IPS-18a (cell line): Measurements from ENCODE around the gene CDH2.

ENCODE experiments used
- H3K27ac ChIP-seq: one replicate; pipeline ENCODE4 v1.5.1; 2013; ENCODE audit warnings: low read length
- H3K27me3 ChIP-seq: one replicate; pipeline ENCODE4 v1.6.1; 2013; ENCODE audit warnings: mild to moderate bottlenecking, low read length; ENCODE audit not compliant: control insufficient read depth, insufficient read depth
- H3K36me3 ChIP-seq: one replicate; pipeline ENCODE4 v1.6.1; 2013; ENCODE audit warnings: low read depth, low read length; ENCODE audit not compliant: control insufficient read depth
- H3K4me1 ChIP-seq: one replicate; pipeline ENCODE4 v1.6.1; 2013; ENCODE audit warnings: low read depth, low read length; ENCODE audit not compliant: control insufficient read depth
- H3K4me3 ChIP-seq: one replicate; pipeline ENCODE4 v1.5.1; 2013; ENCODE audit warnings: low read length
- H3K9ac ChIP-seq: one replicate; pipeline ENCODE4 v1.6.1; 2013; ENCODE audit warnings: mild to moderate bottlenecking, low read length, moderate library complexity
- H3K9me3 ChIP-seq: one replicate; pipeline ENCODE4 v1.6.1; 2013; ENCODE audit warnings: low read depth, low read length; ENCODE audit not compliant: control insufficient read depth

CDH2 gene

DNA sequence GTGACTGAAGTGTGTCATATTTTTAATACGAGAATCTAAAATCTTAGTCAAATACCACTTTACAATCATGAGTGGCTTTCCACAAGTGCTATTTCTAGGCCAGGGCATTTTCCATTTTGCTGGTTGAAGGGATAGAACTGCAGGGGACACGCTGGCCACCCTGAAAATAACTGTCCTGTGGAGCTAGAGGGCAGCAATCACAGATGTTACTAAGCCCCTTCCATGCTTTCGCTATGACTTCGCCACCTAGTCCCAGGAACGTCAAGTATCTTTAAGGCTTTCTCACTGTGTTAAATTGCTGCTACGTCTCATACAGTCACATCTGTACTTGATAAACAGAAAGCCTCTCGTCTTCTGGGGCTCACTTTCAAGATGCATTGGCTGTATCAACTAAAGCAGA, 171.8 kb downstream of the CDH2 start:
- no peak overlapping the region for H3K27ac ChIP-seq
- no peak overlapping the region for H3K4me3 ChIP-seq

DNA sequence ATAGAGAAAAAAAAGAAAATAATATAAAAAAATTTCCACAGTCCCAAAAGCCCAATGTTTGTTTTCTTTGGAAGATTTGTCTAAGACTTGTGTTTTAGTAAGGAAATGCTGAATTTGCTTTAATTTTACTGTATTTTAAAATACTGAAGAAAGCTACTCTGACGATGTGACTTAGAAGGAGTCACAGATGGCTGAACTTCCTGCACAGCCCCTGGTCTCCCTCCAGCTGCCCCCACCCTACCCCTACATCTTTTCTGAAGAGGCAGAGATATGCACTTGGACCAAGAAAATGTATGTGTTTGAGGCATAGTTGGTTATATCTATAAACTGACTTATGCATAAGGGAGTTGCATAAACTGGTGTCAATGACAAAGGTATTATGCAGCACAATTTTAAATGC, 172.3 kb downstream of the CDH2 start:
- H3K4me3 ChIP-seq, result no peak overlapping the region
- H3K36me3 ChIP-seq, result no peaks in the 10 kb centered on the region
- H3K27me3 ChIP-seq, result no peaks in the 10 kb centered on the region
- no peaks in the 10 kb centered on the region for H3K9me3 ChIP-seq
- H3K27ac ChIP-seq, result no peak overlapping the region
- H3K9ac ChIP-seq, result no peak overlapping the region
- no peaks in the 10 kb centered on the region for H3K4me1 ChIP-seq

More for the DNA sequence above, 171.8 kb downstream of the CDH2 start:
- Histone ChIP-seq H3K4me1 (no peaks in the 10 kb centered on the region), H3K9me3 (no peaks in the 10 kb centered on the region), H3K9ac (no peak overlapping the region), H3K36me3 (no peaks in the 10 kb centered on the region), H3K27me3 (no peaks in the 10 kb centered on the region)

DNA sequence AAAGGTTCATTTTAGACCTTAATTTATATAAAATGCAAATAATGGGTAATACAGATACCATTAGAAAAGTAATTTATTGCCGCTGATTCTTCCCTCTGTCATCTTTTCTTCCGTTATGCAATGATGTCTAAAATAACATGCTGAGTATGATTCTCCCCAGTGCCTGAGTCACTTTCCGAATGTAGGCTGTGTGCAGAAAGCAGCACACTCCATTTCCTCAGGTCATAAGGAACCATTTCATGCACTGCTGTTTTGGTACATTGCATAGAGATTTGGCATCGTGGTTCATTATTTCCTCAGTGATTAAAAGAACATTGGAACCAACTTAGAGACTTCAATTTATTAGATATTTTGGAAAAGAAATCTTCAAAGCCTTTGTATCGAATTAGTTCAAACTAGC, 173.5 kb downstream of the CDH2 start:
- Histone ChIP-seq H3K4me1 (no peaks in the 10 kb centered on the region), H3K4me3 (no peak overlapping the region), H3K9me3 (no peaks in the 10 kb centered on the region), H3K27me3 (no peaks in the 10 kb centered on the region), H3K9ac (no peak overlapping the region), H3K27ac (no peak overlapping the region), H3K36me3 (no peaks in the 10 kb centered on the region)

DNA sequence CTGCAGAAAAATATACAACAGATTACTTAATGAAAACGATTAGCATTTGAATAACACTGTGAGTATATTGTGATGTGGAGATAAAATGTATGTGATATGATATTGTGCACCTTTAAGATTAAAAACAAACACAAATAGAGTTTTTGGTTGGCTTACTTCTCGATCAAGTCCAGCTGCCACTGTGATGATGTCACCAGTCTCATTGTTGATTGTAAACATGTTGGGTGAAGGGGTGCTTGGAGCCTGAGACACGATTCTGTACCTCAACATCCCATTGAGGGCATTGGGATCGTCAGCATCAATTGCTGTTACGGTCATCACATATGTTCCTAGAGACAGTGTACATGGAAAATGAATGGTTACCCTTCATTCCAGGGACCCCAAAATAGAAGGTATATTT, 174.1 kb downstream of the CDH2 start:
- Histone ChIP-seq H3K4me1 (no peaks in the 10 kb centered on the region), H3K4me3 (no peak overlapping the region), H3K27me3 (no peaks in the 10 kb centered on the region), H3K9ac (no peak overlapping the region), H3K9me3 (no peaks in the 10 kb centered on the region), H3K27ac (no peak overlapping the region), H3K36me3 (no peaks in the 10 kb centered on the region)

DNA sequence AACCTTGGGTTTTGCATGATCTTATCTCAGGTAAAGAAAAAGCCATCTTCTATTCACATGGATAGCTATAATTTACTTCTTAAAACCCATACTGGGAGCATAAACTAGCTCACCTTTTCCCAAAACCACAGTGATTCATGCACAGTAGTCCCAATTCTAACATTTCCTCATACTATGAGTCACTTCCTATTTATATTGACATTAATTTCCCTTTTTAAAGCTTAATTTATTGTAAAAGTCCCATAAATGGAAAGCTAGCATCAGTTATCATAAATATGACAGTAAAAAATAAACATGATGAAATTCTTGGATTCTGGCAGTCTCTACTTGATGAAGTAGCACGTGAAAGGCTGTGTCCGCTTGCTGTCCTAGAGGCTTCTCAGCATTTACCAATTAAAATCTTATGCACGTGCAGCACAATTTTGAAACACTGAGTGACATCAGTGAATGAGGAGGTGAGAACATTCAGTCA, 180.1 kb downstream of the CDH2 start:
- H3K27ac ChIP-seq, result no peak overlapping the region
- no peak overlapping the region for H3K4me3 ChIP-seq
- H3K9me3 ChIP-seq, result no peaks in the 10 kb centered on the region
- no peaks in the 10 kb centered on the region for H3K4me1 ChIP-seq
- no peaks in the 10 kb centered on the region for H3K27me3 ChIP-seq
- H3K9ac ChIP-seq, result no peak overlapping the region
- H3K36me3 ChIP-seq, result no peaks in the 10 kb centered on the region

DNA sequence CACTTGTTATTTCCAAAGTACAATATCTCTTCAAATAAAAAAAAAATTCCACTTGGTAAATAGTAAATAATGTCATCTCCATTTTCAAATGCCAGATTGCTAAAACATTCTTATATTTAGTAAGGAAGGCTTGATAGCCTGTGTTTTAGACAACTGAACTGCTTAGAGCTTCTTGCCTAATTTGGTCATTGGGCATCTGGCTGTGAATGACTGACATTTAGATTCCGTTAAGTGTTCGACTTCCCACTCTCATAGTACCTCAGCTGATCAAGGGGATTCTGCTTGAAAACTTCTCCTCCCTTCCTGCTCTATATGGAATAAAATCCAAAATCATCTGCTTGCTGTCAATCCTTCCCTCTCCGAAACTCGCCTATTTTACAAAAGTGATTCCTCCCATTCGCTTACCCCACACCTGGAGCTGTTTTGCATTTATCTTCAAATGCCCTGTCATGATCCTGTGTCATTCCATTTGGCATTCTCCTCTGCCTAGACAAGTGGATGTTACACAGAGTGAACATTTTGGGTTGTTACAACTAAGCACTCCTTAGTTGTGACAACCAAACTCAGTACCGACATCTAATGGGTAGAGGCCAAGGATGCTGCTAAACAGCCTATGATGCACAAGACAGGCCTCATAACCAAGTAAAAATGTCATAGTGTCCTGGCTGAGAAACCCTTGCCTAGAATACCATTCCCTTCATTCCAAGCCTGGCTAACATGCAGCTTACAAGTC, 181.0 kb downstream of the CDH2 start:
- no peak overlapping the region for H3K9ac ChIP-seq
- H3K27me3 ChIP-seq, result no peaks in the 10 kb centered on the region
- H3K36me3 ChIP-seq, result no peaks in the 10 kb centered on the region
- no peak overlapping the region for H3K4me3 ChIP-seq
- no peaks in the 10 kb centered on the region for H3K4me1 ChIP-seq
- no peaks in the 10 kb centered on the region for H3K9me3 ChIP-seq
- no peak overlapping the region for H3K27ac ChIP-seq

DNA sequence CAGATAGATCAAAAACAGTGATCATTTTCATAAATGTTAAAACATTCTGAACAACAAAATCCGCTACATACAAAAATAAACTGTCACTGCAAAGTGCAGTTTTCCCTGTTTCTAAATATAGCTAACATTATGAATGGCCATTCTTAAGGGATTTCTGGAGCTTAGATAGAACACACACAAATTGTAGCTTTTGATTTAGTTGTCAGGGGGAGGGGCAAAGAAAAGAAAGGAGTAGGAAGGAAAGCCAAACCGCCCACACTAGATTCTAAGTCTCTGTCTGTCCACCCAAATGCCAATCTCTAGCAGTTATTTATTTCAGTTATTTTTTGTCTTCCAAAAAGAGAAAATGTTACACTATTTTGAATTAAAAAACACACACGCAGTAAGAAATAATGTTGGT, 182.4 kb downstream of the CDH2 start:
- no peaks in the 10 kb centered on the region for H3K36me3 ChIP-seq
- no peaks in the 10 kb centered on the region for H3K9me3 ChIP-seq
- H3K4me1 ChIP-seq, result no peaks in the 10 kb centered on the region
- no peaks in the 10 kb centered on the region for H3K27me3 ChIP-seq
- H3K9ac ChIP-seq, result no peak overlapping the region
- no peak overlapping the region for H3K27ac ChIP-seq
- H3K4me3 ChIP-seq, result no peak overlapping the region

DNA sequence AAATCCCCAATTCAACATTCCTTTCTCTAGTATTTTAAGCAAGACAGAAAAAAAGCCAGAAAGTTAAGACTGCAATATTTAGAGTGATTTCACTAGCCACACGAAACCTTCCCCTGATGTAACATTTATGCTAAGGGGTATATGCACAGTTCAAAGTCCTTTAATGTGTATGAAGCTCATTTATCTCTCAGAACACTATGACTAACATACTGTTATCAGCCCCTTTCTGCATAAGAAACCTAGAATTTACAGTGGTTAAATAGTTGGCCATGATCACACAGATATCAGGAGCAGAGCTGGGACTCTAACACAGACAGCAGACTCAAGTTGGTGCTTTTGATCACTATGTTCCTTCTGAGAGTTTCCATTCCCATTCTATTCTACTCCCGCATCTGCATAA, 185.5 kb downstream of the CDH2 start:
- Histone ChIP-seq H3K36me3 (no peaks in the 10 kb centered on the region), H3K9me3 (no peaks in the 10 kb centered on the region), H3K9ac (no peak overlapping the region), H3K4me3 (no peak overlapping the region), H3K27me3 (no peaks in the 10 kb centered on the region), H3K4me1 (no peaks in the 10 kb centered on the region), H3K27ac (no peak overlapping the region)

DNA sequence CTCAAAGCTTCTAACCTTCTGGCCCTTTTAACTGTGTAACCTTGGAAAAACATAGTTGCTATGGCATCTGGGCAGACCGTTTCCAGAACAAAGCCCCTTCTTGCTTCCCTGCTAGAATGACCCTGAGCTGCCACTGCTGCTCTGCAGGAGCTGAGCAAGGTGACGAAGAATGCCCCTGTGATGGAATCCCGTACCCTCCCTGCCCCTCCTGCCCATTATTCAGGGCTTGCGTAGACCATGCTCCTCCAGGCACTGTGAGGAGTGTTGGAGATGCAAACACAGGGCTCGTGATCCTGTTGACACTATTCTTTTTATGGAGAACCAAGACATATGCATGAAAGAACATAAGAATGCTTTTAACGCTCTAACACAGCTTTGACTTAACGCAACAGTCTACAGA, 191.1 kb downstream of the CDH2 start:
- Histone ChIP-seq H3K9me3 (no peaks in the 10 kb centered on the region), H3K4me3 (no peak overlapping the region), H3K36me3 (no peaks in the 10 kb centered on the region), H3K27ac (no peak overlapping the region), H3K4me1 (peaks cover 9% of the 10 kb centered on the region), H3K27me3 (no peaks in the 10 kb centered on the region), H3K9ac (no peak overlapping the region)

DNA sequence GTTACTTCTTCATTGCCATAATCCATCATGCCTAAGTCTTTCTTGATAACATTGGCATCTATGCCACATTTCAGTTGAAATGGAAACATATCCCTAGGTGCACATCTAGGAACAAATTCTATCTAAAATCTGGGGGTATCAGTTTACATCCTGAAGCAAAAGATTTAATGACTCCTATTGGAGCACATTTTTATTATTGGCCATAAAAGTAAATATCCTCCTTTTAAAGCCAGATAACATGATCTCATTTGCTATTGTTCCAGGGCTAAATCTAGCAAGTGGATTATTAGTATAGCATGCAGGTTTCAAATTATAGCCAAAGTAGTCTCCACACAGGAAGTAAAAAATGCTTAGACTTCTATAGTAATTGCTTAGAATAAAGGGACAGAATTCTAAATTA, 193.2 kb downstream of the CDH2 start:
- Histone ChIP-seq H3K36me3 (no peaks in the 10 kb centered on the region), H3K4me1 (peaks cover 9% of the 10 kb centered on the region), H3K27me3 (no peaks in the 10 kb centered on the region), H3K27ac (no peak overlapping the region), H3K9me3 (no peaks in the 10 kb centered on the region), H3K4me3 (no peak overlapping the region), H3K9ac (no peak overlapping the region)

DNA sequence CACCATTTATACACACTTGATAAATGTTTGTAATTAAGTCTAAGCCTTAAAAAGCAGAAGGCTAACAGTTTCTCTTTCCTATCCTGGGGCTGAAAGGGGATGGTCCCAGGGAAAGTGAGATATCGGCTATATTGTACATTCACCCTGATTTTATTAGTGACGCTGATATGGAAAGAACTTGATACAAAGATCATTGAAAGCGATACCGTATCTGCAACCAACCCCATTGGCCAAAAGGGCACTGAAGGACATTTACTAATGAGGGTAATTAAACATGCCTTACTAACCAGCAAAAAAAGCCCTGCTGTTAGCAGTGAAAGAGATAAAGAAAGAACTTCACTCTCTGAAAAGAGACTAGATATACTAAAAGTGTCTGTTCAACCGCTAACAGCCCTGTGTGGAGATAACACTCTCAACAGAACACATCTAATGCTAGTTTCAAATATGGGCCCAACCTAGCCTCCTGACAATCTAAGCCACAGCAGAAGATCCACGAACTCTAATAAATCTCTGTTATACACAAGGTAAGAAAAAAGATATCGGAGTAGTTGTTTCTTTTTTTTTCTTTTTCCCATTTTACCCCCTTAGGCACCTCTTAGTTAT, 200.0 kb downstream of the CDH2 start:
- no peaks in the 10 kb centered on the region for H3K4me1 ChIP-seq
- H3K4me3 ChIP-seq, result no peak overlapping the region
- no peaks in the 10 kb centered on the region for H3K36me3 ChIP-seq
- H3K27ac ChIP-seq, result no peak overlapping the region
- H3K9ac ChIP-seq, result no peak overlapping the region
- H3K9me3 ChIP-seq, result no peaks in the 10 kb centered on the region
- no peaks in the 10 kb centered on the region for H3K27me3 ChIP-seq

DNA sequence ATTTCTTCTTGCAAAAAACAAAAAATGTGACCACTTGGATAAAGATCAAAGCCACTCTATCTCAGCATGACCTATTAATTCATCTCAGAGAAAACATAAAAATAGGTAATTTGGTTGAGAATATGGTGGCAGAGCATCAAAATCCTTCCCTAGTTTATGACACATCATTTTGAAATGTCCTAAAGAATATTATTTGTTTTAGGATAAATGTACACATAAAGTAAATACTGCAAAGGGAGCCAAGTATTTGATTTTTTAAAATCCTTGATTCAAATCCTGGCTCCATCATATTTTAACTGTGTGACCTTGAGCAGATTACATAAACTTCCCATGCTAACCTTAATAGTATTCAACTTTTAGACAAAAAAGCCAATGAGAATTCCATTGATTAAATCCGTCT, 206.6 kb downstream of the CDH2 start:
- no peak overlapping the region for H3K9ac ChIP-seq
- no peak overlapping the region for H3K27ac ChIP-seq
- H3K4me1 ChIP-seq, result no peaks in the 10 kb centered on the region
- H3K36me3 ChIP-seq, result no peaks in the 10 kb centered on the region
- no peaks in the 10 kb centered on the region for H3K27me3 ChIP-seq
- H3K9me3 ChIP-seq, result no peaks in the 10 kb centered on the region
- H3K4me3 ChIP-seq, result no peak overlapping the region
